PC-3 (cell line): Measurements from ENCODE around the gene SELE. TPM values are rescaled to one million over a fixed set of nuclear protein-coding genes. Genes with fewer than 3 reads are reported as not detected.
"Not testable (repeated sequence)": the region's sequence is repeated elsewhere in the genome, so short reads cannot be mapped to it uniquely, and the experiment has no call there.

ENCODE experiments used
- ATAC-seq: fragments of 200-7000 bp; cut with Tn5 transposase; 2 replicates; pipeline ENCODE4 v1.9.1; 2020; ENCODE audit warnings: mild to moderate bottlenecking, moderate library complexity
- BruUV-seq: library from RNA; stranded (reverse); fragments of 400-500 nt; replicated peaks from 2 replicates; lab custom pipeline; 2021; lab: Mats Ljungman, UMichigan
- CTCF ChIA-PET: fragments of 300-600 bp; sonication (Branson Sonifier 250); formaldehyde crosslinking; loops from one replicate; lab custom pipeline; 2022; ENCODE audit warnings: antibody characterized with exemption; lab: Charles Lee
- POLR2A ChIA-PET: fragments of 300-600 bp; sonication (Branson Sonifier 250); formaldehyde crosslinking; loops from one replicate; lab custom pipeline; 2022; ENCODE audit warnings: antibody characterized with exemption; ENCODE audit not compliant: unreplicated experiment; lab: Charles Lee
- DNase-seq: peaks from one replicate; pipeline ENCODE4 v3.0.0-alpha.2; 2015
- H2AFZ ChIP-seq: fragments of 300-600 bp; sonication (generic); 2 replicates; pipeline ENCODE4 v1.6.0; 2016; ENCODE audit warnings: antibody characterized with exemption, low read length
- H3F3A ChIP-seq: fragments of 300-600 bp; sonication (generic); one replicate; pipeline ENCODE4 v1.6.0; 2017; ENCODE audit warnings: antibody characterized with exemption, low read length, control low read depth, mild to moderate bottlenecking; ENCODE audit not compliant: unreplicated experiment
- H3K27ac ChIP-seq: fragments of 300-600 bp; sonication (generic); 2 replicates; pipeline ENCODE4 v1.5.1; 2016; ENCODE audit warnings: mild to moderate bottlenecking, low read length
- H3K27me3 ChIP-seq: fragments of 300-600 bp; sonication (generic); 2 replicates; pipeline ENCODE4 v1.6.1; 2016; ENCODE audit warnings: low read length, mixed read lengths
- H3K36me3 ChIP-seq: fragments of 300-600 bp; sonication (generic); 2 replicates; pipeline ENCODE4 v1.6.1; 2016; ENCODE audit warnings: low read depth, mixed run types, low read length, mixed read lengths
- H3K4me1 ChIP-seq: fragments of 300-600 bp; sonication (generic); 2 replicates; pipeline ENCODE4 v1.5.1; 2016; ENCODE audit warnings: low read length; ENCODE audit not compliant: insufficient read depth
- H3K4me2 ChIP-seq: fragments of 300-600 bp; sonication (generic); 2 replicates; pipeline ENCODE4 v1.6.0; 2016; ENCODE audit warnings: low read length
- H3K4me3 ChIP-seq: fragments of 300-600 bp; sonication (generic); 2 replicates; pipeline ENCODE4 v1.5.1; 2016; ENCODE audit warnings: mild to moderate bottlenecking, low read length, mixed read lengths
- H3K79me2 ChIP-seq: fragments of 300-600 bp; sonication (generic); 2 replicates; pipeline ENCODE4 v1.6.1; 2017; ENCODE audit warnings: low read length, mixed read lengths
- H3K9ac ChIP-seq: fragments of 300-600 bp; sonication (generic); 2 replicates; pipeline ENCODE4 v1.6.0; 2016; ENCODE audit warnings: mild to moderate bottlenecking, low read length
- H3K9me2 ChIP-seq: fragments of 300-600 bp; sonication (generic); replicated peaks from 2 replicates; pipeline ENCODE4 v1.6.1; 2016; ENCODE audit warnings: mixed run types, low read length, mixed read lengths
- H3K9me3 ChIP-seq: fragments of 300-600 bp; sonication (generic); 2 replicates; pipeline ENCODE4 v1.6.1; 2016; ENCODE audit warnings: low read length, mixed read lengths
- H4K20me1 ChIP-seq: fragments of 300-600 bp; sonication (generic); 2 replicates; pipeline ENCODE4 v1.6.1; 2016; ENCODE audit warnings: low read length, mixed read lengths
- CTCF ChIP-seq: fragments of 300-600 bp; sonication (generic); conservative IDR thresholded peaks from 2 replicates; pipeline ENCODE4 v1.5.1; 2017; ENCODE audit warnings: antibody characterized with exemption, low read depth, mild to moderate bottlenecking, low read length
- EZH2 ChIP-seq: fragments of 300-600 bp; sonication (generic); IDR thresholded peaks from one replicate; pipeline ENCODE4 v1.6.1; 2017; ENCODE audit warnings: antibody characterized with exemption, mild to moderate bottlenecking, low read length; ENCODE audit not compliant: unreplicated experiment
- EZH2phosphoT487 ChIP-seq: fragments of 300-600 bp; sonication (generic); IDR thresholded peaks from 2 replicates; pipeline ENCODE4 v1.6.1; 2018; ENCODE audit warnings: mild to moderate bottlenecking, antibody characterized with exemption, low read length, borderline replicate concordance
- intact Hi-C: fragments of 100-400 bp; cut with micrococcal nuclease; formaldehyde crosslinking; loops from 2 replicates; pipeline ENCODE4 v1.9.0; 2023
- total RNA-seq: library from RNA; depleted of rRNA; stranded (reverse); fragments of >200 nt; gene quantifications from 2 replicates; pipeline ENCODE4 v1.2.3, GENCODE V29; 2014

Gene SELE
- total RNA-seq, 1 experiment from 2014 or later = not detected

GRCh38 chr1:169692756-169693460 lies 41.0 kb downstream of the SELE start:
- H3K27me3 ChIP-seq = no peaks in the 10 kb centered on the region
- intact Hi-C loops = no loop called here
- DNase-seq = no peak
- POLR2A ChIA-PET = no interaction called here
- no peak for ATAC-seq
- H3K9me2 ChIP-seq = no peaks in the 10 kb centered on the region
- no TSS peak for BruUV-seq
- no peak overlapping the region for H3K4me2 ChIP-seq
- CTCF ChIA-PET = no interaction called here
- no peak overlapping the region for H3K9ac ChIP-seq
- H3K27ac ChIP-seq = no peak overlapping the region
- no peaks in the 10 kb centered on the region for H4K20me1 ChIP-seq
- H3F3A ChIP-seq = no peaks in the 10 kb centered on the region
- TF ChIP-seq EZH2phosphoT487 = no peak
- no peak for TF ChIP-seq EZH2
- TF ChIP-seq CTCF = no peak
- H3K4me1 ChIP-seq = peaks cover 10% of the 10 kb centered on the region
- H3K9me3 ChIP-seq = no peaks in the 10 kb centered on the region
- H3K79me2 ChIP-seq = no peaks in the 10 kb centered on the region
- H2AFZ ChIP-seq = no peak overlapping the region
- no peaks in the 10 kb centered on the region for H3K36me3 ChIP-seq
- H3K4me3 ChIP-seq = no peak overlapping the region

GRCh38 chr1:169690489-169690888 lies 43.4 kb downstream of the SELE start:
- Histone ChIP-seq H3K79me2 (no peaks in the 10 kb centered on the region), H3K9ac (no peak overlapping the region), H3K36me3 (no peaks in the 10 kb centered on the region), H3K27ac (no peak overlapping the region), H3K4me1 (no peaks in the 10 kb centered on the region), H3K4me2 (no peak overlapping the region), H3K9me3 (no peaks in the 10 kb centered on the region), H3K9me2 (no peaks in the 10 kb centered on the region), H3K4me3 (no peak overlapping the region), H4K20me1 (no peaks in the 10 kb centered on the region), H3F3A (no peaks in the 10 kb centered on the region), H2AFZ (no peak overlapping the region), H3K27me3 (no peaks in the 10 kb centered on the region)
- TF ChIP-seq EZH2 = no peak
- no peak for TF ChIP-seq CTCF
- no peak for TF ChIP-seq EZH2phosphoT487
- CTCF ChIA-PET = no interaction called here
- ATAC-seq (no peak), DNase-seq (no peak)
- BruUV-seq = no TSS peak
- intact Hi-C loops = no loop called here
- POLR2A ChIA-PET = no interaction called here

- no peaks in the 10 kb centered on the region for H3K9me2 ChIP-seq
- H3K27ac ChIP-seq = no peak overlapping the region
- no peak overlapping the region for H2AFZ ChIP-seq
- H3K36me3 ChIP-seq = no peaks in the 10 kb centered on the region
- no peaks in the 10 kb centered on the region for H3K4me1 ChIP-seq
- DNase-seq (no peak), ATAC-seq (no peak)
- POLR2A ChIA-PET = no interaction called here
- no peaks in the 10 kb centered on the region for H3K27me3 ChIP-seq
- TF ChIP-seq CTCF (no peak), EZH2 (no peak), EZH2phosphoT487 (no peak)
- H3K9ac ChIP-seq = no peak overlapping the region
- no peaks in the 10 kb centered on the region for H3K79me2 ChIP-seq
- intact Hi-C loops = no loop called here
- no peak overlapping the region for H3K4me3 ChIP-seq
- H3K4me2 ChIP-seq = no peak overlapping the region
- CTCF ChIA-PET = no interaction called here
- H3K9me3 ChIP-seq = no peaks in the 10 kb centered on the region
- no TSS peak for BruUV-seq
- no peaks in the 10 kb centered on the region for H4K20me1 ChIP-seq
- no peaks in the 10 kb centered on the region for H3F3A ChIP-seq
These were observed 44.5 kb downstream of the SELE start for GRCh38 chr1:169689395-169689794.

GRCh38 chr1:169688377-169688776 lies 45.5 kb downstream of the SELE start:
- H3K27me3 ChIP-seq, H4K20me1 ChIP-seq, POLR2A ChIA-PET, H3K4me1 ChIP-seq, BruUV-seq, H3K27ac ChIP-seq, ATAC-seq, intact Hi-C loops, H3F3A ChIP-seq, H2AFZ ChIP-seq, H3K9me3 ChIP-seq, DNase-seq, CTCF ChIA-PET, H3K4me3 ChIP-seq, H3K36me3 ChIP-seq, H3K4me2 ChIP-seq, H3K9me2 ChIP-seq, H3K79me2 ChIP-seq, H3K9ac ChIP-seq: not testable (repeated sequence)
